Smooth muscle cell of the coronary artery (primary cell): ENCODE results near the gene ZRANB2. TPM values are rescaled to one million over a fixed set of nuclear protein-coding genes. Genes with fewer than 3 reads are reported as not detected.

Source experiments
- total RNA-seq: library from RNA; depleted of rRNA; stranded (reverse); fragments of >200 nt; gene quantifications from 2 replicates; pipeline ENCODE4 v1.2.3, GENCODE V29; 2014; ENCODE audit warnings: low replicate concordance

ZRANB2 gene
- total RNA-seq, result 15.3 and 27.4 TPM in 2 replicates

DNA sequence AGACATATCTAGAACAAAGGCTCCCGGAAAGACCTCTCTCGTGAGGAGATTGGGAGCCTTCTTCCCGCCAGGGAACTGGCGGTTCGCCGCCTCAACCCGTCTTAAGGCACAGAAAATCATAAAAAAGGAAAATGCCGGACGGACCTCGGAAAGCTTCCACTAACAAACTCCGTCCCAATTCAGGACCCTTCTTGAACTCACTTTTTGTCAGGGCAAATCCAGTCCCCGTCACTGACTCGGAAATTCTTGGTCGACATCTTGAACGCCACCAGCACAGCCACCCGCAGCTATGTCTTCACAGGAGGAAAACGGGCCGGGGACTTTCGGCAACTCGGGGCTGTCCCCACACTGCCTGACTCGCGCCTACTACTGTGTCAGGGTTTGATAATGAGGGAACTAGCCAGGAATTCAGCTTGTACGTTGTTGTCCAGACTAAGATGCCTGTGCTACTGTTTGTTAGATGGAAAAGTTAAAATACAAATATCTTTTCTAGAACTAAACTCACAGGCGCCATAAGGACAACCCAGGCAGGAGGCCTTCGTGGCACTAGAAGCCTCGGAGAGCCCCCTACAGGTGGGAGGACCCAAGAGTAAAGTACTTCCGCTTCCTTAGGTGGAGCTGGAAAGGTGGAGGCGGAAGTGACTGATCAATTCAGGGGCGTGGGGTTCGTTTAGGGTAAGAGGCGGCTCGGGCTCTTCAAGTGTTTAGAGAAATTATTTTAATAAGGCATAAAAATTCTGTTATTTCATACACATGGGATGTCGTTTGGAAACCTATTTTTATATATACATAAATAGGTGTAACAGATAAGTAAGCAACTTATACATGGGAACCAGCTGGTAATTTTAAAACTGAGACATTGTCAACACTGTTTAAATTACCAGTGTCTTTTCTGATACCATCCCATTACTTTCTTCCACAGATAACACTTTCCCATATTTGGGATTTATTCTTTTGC is at the start of gene ZRANB2:
TSS of gene ZRANB2 (minus strand) at position 297 of the 958 bp plus-strand sequence. CDS start at position 257, 40 bp downstream.

GRCh38 chr1:71047635-71048607 is 32.9 kb downstream of the ZRANB2 start, which contains the start of gene PTGER3:
PTGER3 (minus strand) TSS chr1:71047816; CDS start chr1:71047577, 239 bp downstream.

Other genes with a start within 250 kb of the ZRANB2 start
- 0.45 and 6.7 TPM in 2 replicates for gene PTGER3, start 33.2 kb downstream of the ZRANB2 start, total RNA-seq